Head of caudate nucleus (tissue), 42 donors: Measurements from ENCODE around the gene SNCAIP.

ENCODE experiments used
- DNase-seq, 42 donors: peaks; one replicate each; pipeline versions ENCODE4 v3.0.0 to v3.0.0-alpha.2; 2020 to 2021; ENCODE audit warnings: mixed read lengths in 7 of 42
- intact Hi-C: fragments of 100-400 bp; cut with DNase I; formaldehyde crosslinking; loops from one replicate; pipeline ENCODE4 v1.15.0; 2022

The SNCAIP gene

DNA sequence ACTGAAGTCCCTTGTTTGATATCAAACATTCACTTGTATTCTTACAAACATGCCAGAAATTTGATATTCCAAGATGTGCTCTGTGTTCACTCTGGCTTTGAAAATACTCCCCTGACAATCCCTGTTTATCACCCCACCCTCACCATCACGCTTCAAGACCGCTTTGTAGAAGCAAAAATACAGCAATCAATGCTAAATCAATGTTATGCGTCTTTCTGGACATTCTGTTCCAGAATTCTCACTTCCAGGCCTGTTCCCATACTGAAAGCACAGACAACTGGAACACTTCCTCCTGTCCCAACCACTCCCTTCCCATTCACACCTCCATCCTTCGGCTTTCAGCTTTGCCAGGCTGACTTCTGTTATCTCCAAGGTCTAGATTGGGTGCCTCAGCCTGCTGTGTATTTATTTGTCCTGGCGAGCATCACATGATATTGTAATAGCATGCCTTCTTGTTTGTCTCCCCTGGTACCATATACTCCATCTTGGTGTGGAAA lies 72.8 kb downstream of the SNCAIP start:
- intact Hi-C loops, result no loop called here

DNA sequence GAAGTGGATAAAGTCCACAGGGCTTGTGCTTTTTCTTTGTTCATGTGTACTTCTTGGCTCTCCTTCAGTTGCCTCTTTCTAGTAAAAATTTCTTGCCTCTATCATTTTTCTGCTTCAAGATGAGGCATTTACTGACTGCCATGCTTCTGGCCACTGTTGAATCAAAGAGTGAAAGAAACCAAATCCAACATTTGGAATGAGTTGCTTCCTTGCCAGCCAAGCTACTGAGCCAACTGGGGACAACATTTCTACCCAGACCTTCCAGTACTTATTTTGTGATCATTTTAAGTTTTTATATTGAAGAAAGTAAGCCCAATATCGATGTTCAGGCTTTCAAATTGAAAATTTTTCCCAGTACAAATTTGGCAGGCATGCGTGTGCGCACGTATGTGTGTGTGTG lies 73.2 kb downstream of the SNCAIP start:
- no peak for DNase-seq

More for the DNA sequence above, 72.8 kb downstream of the SNCAIP start:
- no peak for DNase-seq

DNA sequence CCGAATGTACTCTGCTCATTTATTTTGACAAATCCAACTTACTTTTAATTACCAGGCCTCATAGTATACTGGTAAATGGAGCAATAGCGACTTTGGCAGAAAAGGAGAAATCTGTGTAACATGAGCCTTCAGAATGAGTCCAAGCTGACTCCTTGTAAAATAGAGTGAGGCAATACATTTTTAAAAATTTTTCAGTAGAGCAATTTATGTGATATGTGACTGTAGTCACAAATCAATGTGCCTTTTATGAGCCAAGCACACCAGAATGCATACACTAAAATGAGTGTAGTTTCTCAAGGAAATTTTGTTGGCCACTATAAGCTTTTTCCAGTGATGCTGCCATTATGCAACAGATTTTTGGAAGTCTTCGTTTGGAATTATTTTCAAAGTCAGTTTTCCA lies 73.8 kb downstream of the SNCAIP start:
- intact Hi-C loops, result no loop called here
- no peak for DNase-seq

More for the DNA sequence above, 73.2 kb downstream of the SNCAIP start:
- intact Hi-C loops, result no loop called here

DNA sequence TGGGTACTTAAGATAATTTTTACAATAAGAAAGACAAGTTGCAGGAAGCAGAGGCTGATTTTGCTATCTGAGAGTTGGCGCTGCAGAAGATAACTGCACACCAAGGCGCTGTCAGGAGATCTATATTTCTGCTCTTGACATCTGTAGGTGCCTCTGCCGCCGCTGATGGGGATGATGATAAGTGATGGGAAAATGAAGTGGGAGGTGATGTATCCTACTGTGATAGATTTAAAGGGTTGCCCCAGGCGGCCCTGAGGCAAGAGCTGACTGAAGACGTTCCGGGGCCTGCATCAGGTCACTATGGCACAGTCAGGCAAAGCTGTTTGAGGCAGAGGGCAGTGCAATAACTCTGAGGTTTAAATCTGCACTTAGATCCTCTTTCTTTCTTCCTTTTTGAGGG lies 78.1 kb downstream of the SNCAIP start:
- DNase-seq, result peak; percentile 10 to 88 (median 54)
- intact Hi-C loops, result no loop called here

- intact Hi-C loops, result no loop called here
- DNase-seq, result no peak
Measured at GRCh38 chr5:122390694-122391093, 78.7 kb downstream of the SNCAIP start.

DNA sequence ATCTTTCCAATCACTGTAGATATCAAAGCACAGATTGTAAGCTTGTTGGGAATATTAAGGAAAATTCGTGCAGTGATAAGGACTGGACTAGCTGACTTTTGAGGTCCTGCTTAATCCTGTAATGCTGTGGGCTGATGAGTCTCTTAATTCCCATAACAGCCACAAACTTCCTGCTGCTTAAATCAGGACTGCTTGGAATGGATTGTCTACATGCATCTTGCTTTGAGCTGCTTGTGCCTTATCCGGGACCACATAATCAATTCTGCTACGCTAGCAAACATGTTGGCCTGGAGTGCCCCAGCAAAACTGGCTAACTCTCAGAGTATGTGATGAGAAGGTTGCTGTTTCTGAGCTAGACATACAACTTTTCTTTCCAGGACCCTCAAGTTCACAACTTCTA lies 79.6 kb downstream of the SNCAIP start:
- intact Hi-C loops, result no loop called here
- no peak for DNase-seq

DNA sequence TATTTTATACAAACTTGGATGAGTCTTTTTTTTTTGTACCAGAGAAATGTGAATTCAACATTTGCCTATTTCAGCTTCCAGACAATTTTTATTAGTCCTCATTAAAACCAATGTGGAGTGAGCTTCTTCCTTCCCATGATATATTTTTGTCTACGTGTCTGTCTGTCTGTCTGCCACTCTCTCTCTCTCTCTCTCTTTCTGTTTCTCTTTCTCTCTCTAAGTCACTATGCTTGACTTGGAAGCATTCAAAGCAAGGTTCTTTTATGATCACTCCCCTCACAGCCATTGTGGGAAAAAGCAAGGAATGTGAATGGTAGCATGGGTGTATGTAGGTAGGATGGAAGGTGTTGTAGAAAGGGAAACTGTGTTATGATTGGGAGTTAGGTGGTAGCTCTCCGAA lies 80.2 kb downstream of the SNCAIP start:
- intact Hi-C loops, result no loop called here
- no peak for DNase-seq

GRCh38 chr5:122392824-122393223 lies 80.8 kb downstream of the SNCAIP start:
- intact Hi-C loops, result no loop called here
- DNase-seq, result no peak

GRCh38 chr5:122394284-122394930 lies 82.4 kb downstream of the SNCAIP start:
- intact Hi-C loops, result no loop called here
- DNase-seq, result no peak

DNA sequence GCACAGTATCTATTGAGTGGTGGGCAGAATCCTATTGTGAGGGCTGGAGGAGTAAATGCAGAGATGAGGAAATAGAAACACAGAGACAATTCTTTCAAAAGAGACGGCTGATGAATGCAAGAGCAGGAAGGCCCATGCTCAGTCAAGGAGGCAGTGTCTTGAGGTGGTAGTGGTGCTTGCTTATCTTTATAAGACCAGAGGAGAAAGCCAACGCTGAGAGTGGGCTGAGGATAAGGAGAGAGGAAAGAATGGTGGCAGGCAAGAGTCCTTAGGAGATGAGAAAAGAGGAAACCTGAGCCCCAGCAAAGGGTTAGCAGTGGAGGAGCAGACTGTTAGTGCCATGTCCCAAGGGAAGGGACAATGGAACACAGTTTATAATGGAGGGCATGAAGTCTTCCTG lies 86.0 kb downstream of the SNCAIP start:
- no peak for DNase-seq
- intact Hi-C loops, result no loop called here

DNA sequence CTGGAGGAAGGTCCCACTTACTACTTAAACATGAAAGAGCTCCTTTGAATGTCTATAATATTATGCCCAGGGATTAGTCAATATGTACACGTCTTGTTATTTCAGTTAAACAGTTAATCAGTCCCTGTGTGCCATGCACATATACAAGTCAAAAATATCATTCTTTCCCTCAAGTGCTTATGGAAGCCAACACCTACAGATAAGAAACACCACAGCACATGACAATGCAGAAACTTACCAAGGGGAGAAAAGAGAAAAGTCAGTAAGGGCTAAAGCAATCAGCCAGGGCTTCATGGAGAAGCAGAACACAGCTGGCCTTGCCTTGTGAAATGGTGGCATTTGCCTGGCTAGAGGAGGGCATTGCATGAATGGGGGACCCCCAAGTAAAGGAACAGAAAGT lies 88.3 kb downstream of the SNCAIP start:
- intact Hi-C loops, result no loop called here

GRCh38 chr5:122400938-122401337 lies 88.9 kb downstream of the SNCAIP start:
- peak in 13 of 42 donors; percentile 5 to 55 (median 25) for DNase-seq
- intact Hi-C loops, result no loop called here

More for the DNA sequence above, 88.3 kb downstream of the SNCAIP start:
- no peak for DNase-seq

GRCh38 chr5:122401976-122402725 lies 90.1 kb downstream of the SNCAIP start:
- DNase-seq, result no peak
- intact Hi-C loops, result no loop called here

- no peak for DNase-seq
- intact Hi-C loops, result no loop called here
Measured at GRCh38 chr5:122402955-122403685, 91.1 kb downstream of the SNCAIP start.

- DNase-seq, result no peak
- intact Hi-C loops, result no loop called here
Measured at GRCh38 chr5:122404018-122404417, 92.0 kb downstream of the SNCAIP start.

GRCh38 chr5:122404653-122405362 lies 92.8 kb downstream of the SNCAIP start:
- intact Hi-C loops, result no loop called here
- no peak for DNase-seq

DNA sequence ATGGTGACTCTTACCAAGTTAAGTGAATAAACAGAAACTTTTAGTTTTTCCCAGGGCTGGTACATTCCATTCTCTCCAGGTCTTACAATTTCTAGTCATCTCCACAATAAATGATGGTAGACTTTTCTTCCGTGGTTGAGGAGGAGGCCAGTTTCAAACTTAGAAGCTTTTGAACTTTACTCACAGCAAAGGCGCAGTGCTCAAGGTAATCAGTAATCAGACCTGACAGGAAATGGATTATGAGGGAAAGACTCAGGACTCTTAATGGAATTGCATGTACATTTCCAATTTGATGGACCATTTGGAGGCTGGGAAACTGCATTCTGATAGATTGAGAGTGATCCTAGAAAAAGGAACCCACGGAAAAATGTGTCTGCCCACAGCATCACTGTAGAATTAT lies 93.7 kb downstream of the SNCAIP start:
- intact Hi-C loops, result no loop called here
- DNase-seq, result no peak

GRCh38 chr5:122406181-122406580 lies 94.1 kb downstream of the SNCAIP start:
- DNase-seq, result no peak
- intact Hi-C loops, result no loop called here

- intact Hi-C loops, result no loop called here
- no peak for DNase-seq
Measured at GRCh38 chr5:122408592-122409224, 96.7 kb downstream of the SNCAIP start.
